IPS-NIHi11 (cell line): ENCODE measurements around the gene PRKAR1B.
A peak's percentile ranks its signal among the peaks of the same experiment; 100 is the strongest.

Source experiments
- DNase-seq: peaks from one replicate; pipeline ENCODE4 v3.0.0; 2012; ENCODE audit warnings: mixed read lengths, low spot score

Gene PRKAR1B

GRCh38 chr7:521221-522070 lies 205.6 kb downstream of the PRKAR1B start:
- no peak for DNase-seq

GRCh38 chr7:520503-521161 lies 206.4 kb downstream of the PRKAR1B start:
- no peak for DNase-seq

DNA sequence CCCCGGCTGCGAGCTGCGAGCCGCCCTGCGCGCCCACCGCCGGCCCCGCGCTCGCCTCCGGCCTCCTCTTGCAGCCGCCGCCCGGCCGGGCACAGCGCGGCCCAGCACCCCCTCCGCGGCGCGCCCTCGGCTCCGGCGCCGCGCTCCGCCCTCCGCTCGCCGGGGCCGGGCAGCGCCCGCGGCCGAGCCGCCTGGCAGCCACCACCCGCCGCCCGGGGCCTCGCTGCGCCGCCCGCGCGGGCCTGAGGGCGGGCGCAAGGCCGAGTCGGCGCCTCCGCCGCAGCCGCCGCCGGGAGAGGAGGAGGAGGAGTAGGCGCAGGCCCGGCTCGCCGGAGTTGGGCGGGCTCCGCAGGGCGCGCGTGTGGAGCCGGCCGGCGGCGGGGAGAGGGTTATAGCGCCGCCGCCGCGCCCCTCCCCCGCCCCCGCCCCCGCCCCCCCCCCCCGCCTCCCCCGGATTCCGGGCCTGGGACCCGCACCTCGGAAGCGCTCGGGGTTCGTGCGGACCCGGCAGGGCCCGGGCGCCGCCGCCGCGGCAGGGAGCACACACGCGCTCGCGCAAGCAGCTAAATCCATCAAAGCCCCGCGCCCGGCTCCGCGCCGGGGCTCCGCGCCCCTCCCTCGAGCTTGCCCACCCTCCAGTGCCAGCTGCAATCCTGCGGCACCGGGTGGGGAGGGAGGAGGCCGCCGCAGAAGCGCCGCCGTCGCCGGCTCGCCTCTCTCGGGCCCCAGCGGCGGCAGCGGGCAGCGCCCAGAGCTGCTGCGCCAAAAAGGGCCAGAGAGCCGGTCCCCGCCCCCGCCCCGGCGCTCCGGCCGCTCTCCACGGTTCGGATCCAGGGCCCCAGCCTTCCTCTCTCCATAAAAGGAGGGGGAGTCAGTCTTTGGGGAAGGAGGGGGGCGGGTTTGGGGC lies 207.3 kb downstream of the PRKAR1B start, which contains the start of gene PDGFA:
Gene PDGFA, minus strand, starts transcription at position 363 of the 907 bp plus-strand sequence. CDS start 845 bp downstream, outside the sequence.
- peak; percentile 79 for DNase-seq

DNA sequence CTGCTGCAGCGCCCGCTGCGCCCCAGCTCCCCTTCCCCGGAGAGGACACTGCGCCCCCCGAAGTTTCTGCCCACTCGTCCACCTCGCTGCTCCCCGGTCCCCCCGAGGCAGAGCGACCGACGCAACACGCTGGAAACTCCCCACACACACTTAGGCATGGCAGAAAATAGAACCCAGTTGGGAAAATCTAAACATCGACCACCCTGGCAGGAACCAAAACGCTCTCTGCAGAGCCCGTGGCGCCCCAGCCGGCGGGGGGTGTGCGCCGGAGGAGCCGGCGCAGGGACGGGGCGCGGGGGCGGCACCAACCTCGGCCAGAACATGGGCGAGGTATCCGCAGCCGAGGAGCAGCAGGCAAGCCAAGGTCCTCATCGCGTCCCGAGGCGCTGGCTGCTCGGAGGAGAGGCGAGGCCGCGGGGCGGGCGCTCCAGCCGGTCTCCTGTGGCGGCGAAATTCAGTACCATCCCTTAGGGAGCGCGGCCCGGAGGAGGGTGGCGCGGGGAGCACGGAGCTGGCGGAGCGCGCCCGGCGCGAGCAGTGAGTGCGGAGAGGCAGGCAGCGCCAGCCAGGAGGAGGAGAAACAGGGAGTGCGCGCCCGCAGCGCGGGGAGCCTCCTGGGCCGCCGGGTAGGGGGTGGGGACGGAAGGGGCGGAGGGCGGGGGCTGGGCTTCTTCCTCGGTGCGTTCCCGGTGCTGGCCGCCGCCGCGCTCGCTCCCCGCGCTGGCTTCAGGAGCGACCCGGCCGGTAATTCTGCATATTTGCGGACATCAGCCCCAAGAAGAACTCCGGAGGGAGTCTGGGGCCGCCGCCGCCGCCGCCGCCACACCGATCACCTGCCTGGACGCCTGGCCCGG lies 208.2 kb downstream of the PRKAR1B start:
- peak; percentile 65 for DNase-seq

DNA sequence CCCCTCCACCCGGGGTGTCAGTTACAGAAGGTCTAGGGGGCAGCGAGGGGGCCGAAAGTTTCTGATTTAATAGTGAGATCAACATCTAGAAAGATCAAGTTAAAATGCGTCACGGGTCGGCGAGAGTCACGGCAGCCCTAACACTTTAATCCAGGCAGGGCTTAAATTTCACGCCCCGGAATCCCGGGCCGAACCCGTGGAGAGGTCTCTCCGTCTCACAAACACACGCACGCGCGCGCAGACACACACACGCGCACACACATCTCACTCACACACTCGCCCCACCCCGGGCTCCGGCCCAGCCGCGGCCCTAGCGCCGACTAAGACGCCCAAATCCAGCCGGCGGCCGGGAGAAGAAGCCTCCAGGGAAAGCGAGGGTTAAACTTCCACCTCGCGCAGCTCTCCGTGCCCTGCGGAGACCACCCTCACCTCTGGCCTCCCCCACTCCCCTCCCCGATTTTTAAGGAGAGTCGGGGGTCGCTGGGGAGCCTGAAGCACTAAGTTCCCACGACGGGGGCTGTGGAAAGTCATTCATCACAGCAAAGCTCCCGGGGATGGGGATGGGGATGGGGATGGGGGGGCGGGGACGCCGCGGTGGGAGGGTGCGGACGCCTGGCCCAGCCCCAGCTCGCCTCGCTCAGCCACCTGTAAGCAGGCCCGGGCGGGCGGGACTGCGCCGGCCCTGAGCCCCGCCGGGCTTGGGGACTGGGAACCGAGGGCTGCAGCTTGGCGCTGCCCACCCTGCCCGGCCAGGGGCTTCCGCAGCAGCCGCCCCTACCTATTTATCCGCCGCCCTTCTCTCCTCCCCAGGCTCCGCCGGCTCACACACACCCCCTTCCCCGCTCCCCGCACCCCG lies 209.1 kb downstream of the PRKAR1B start:
- no peak for DNase-seq

DNA sequence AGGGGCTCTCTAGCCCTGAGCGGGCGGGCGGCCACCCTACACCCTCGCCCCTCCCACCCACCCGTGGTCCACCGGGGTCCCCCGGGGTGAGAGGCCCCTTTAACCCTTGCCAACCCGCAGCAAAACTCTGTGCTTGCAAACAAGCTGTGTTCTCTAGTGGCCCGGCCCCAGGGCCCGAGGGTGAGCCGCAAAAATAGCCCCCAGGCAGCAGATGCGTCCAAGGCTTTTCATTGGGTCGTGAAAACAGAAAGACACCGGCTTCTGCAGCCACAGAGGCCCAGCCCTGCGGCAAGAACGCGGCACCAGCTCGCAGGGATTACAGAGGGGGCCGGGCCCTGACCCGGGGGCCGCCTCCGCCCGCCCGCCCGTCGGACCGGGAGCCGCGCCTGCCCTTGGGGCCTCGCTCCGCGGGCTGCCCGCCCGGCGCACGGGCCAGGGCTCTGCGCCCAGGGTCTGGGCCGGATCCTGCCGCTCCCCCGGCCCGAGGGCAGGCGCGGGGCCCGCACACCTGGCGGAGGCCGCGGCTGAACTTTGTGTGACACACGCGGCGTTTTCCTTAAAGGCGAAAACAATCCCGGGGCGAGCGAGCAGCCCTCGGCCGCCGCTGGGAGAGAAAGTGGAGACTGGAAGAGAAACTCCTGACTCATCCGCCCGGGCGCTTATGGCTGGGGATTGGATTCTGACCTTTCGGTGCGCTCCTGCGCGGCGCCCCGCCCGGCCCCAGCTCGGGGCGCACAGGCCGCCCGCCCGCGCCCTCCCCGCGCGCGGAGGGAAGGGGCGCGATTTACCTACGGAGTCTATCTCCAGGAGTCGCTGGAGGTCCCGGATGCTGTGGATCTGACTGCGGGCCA lies 210.2 kb downstream of the PRKAR1B start:
- no peak for DNase-seq

GRCh38 chr7:516216-516605 lies 210.9 kb downstream of the PRKAR1B start:
- DNase-seq, result no peak

GRCh38 chr7:515628-516027 lies 211.5 kb downstream of the PRKAR1B start:
- DNase-seq, result no peak

GRCh38 chr7:514651-515598 lies 212.2 kb downstream of the PRKAR1B start:
- peak; percentile 70 for DNase-seq

DNA sequence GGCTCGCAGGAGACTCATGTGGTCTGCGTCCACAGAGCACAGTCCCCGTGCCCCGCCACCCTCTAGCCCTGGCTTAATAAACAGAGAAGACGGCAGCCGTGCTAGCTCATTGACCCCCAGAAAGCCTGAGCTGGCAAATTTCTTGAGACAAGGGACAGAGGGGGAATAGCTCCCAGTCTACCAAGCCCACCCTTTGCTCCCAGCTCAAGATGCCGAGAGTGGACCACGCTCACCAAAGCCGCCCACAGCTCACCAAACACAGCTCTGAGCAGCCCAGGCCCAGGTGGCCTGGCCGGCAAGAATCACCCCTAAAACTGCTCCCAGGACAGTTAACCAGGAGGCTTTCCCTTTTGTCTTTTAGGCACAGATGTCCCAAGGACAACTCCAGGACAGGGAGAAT lies 212.8 kb downstream of the PRKAR1B start:
- DNase-seq, result no peak

DNA sequence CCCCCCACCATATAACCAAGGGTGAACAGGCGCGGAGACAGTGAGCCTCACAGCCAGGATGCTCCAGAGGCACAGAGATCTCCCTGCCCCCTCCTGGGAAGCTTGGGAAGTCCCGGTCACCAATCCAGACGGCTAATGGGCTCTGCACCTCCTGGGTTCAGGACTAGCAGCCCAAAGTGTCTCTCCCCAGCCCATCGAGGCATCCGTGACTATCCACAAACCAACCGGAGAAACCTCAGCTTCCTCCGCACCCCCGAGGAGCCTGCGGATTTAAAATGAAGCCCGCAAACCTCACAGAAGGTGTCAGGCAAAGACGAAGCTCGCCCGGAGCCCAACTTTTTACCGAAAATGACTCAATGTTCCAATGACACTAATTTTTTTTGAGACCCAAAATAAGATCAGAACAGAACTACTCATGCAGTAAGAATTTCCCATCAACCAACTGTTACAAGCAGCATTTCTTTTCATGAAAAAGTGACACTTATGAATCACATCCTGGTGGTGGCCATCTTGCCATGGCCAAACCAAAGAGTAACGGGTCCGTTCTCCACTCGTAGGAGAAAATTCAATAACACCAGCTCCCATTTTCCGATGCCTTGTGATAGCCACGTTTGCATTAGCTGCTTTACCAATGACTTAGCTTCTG lies 213.4 kb downstream of the PRKAR1B start:
- DNase-seq, result no peak

DNA sequence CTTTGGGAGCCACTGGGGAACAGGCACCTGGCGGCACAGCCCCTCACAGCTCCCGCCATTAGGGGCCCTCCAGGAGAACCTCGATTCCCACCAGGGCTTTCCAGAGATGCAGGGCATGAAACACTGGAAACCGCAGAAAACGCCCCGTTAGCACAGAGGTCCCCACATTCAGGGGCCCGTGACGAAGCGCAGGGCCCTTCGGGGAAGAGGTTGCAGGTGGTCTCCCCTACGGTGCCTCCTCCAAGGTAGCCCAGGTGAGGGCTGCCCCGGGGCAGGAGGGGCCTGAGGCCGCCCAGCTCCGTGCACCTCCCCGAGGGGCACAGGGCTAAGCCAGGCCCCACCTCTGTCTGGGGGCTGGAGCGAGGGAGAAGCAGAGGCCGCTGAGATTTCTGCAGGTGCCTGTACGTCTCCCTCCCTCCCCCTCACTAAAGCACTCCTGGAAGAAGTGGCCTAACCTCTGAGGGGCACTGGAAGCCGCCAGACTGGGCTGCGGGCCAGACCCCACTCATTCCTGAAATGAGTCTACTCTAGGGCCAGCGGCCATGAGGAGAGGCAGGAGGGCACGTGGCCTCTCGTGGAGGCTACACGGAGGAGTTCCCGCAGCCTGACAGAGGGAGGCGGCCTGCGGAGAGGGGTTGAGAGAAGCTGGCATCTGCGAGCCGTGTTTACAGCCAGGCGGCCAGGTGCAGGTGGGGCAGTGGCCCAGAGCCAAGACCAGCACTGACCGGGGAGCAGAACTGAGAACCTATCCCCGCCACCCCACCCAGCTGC lies 214.4 kb downstream of the PRKAR1B start:
- DNase-seq, result no peak

- DNase-seq, result no peak
These were observed 215.0 kb downstream of the PRKAR1B start for GRCh38 chr7:512146-512510.

DNA sequence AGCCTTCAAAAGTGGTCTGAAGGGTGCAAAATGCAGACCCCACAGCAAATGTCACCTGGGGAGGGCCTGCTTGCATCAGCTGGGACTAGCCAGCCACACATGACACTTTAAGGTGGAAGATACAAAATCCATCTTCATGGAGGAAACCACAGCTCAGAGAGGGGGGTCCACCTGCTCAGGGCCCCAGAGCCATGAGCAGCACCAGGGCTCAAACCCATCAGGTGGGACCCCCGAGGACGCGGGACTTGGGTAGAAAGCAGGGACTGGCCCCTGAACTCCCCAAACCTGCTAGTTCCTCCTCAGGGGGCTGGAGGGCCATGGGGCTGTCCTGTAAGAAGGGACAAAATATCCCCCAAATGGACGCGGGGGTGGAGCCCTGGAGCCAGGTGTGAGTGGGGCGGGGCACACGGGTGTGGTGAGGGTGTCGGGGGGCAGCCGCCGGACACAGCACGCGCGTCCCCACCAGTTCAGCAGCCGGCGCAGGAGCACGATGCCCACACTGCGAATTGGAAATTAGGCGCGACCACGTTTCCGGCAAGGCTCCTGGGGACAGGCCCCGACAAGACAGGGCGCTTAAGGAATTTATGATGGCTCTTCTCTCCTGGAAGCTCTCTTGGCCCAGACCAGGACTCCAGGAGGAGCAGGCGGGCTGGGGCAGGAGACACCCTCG lies 215.5 kb downstream of the PRKAR1B start:
- no peak for DNase-seq

DNA sequence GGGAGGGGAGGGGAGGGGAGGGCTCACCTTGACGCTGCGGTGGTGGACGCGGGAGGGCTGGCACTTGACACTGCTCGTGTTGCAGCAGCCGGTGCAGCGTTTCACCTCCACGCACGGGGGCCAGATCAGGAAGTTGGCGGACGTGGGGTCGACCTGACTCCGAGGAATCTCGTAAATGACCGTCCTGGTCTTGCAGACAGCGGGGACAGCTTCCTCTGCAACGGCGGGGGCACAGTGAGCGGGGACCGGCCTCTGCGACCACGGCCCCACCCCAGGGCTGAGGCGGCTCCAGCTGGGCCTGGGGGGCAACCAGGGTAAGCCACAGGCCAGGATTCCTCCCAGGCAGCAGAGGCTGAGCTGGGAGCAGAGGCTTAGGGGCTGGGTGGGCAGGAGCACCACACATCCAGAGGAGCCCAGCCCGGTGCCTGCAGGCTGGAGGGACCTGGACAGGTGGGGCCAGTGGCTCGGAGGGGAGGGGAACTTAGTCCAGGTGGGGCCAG lies 216.2 kb downstream of the PRKAR1B start:
- no peak for DNase-seq

GRCh38 chr7:510131-510481 lies 217.0 kb downstream of the PRKAR1B start:
- DNase-seq, result no peak
